ENCODE measurements around the gene PACRG.

DNA sequence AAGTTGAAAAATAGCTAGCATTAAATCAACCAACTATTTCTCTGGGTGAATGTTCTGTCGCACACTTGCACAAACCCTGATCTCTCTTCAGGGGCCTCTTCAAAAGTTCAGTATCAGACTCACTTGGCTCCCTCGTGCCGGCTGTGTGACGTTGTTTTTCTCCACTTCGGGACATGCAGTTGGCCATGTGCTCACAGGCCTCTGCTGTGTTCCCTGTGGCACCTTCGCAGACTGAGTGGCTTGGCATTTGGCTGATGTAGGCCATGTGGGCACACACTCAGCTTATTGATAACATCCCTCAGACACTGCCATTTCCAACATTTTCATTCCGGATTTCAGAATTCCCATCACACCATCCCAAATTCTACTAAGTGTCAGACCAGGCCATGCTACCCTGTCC lies 49.3 kb downstream of the PACRG start:
- TF ChIP-seq, protein P1, sequence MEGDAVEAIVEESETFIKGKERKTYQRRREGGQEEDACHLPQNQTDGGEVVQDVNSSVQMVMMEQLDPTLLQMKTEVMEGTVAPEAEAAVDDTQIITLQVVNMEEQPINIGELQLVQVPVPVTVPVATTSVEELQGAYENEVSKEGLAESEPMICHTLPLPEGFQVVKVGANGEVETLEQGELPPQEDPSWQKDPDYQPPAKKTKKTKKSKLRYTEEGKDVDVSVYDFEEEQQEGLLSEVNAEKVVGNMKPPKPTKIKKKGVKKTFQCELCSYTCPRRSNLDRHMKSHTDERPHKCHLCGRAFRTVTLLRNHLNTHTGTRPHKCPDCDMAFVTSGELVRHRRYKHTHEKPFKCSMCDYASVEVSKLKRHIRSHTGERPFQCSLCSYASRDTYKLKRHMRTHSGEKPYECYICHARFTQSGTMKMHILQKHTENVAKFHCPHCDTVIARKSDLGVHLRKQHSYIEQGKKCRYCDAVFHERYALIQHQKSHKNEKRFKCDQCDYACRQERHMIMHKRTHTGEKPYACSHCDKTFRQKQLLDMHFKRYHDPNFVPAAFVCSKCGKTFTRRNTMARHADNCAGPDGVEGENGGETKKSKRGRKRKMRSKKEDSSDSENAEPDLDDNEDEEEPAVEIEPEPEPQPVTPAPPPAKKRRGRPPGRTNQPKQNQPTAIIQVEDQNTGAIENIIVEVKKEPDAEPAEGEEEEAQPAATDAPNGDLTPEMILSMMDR (IDR thresholded peaks at IDR 0.05) = no peak
- no peak for TF ChIP-seq POLR2A (IDR thresholded peaks at IDR 0.05)
